Neural cell (in vitro differentiated cells): Measurements from ENCODE around the gene SLC27A2.

ENCODE experiments used
- POLR2AphosphoS5 ChIP-seq: IDR thresholded peaks from 2 replicates; pipeline ENCODE4 v1.6.1; 2012
- TF ChIP-seq, protein P1 (sequence below): IDR thresholded peaks from 2 replicates; pipeline ENCODE4 v1.6.1; 2012; ENCODE audit warnings: borderline replicate concordance
- TF ChIP-seq, protein P2 (sequence below): fragments of 450-650 bp; IDR thresholded peaks from 2 replicates; pipeline ENCODE4 v1.5.1; 2014; ENCODE audit warnings: antibody characterized with exemption, mild to moderate bottlenecking, moderate library complexity; ENCODE audit not compliant: poor library complexity, severe bottlenecking

DNA sequence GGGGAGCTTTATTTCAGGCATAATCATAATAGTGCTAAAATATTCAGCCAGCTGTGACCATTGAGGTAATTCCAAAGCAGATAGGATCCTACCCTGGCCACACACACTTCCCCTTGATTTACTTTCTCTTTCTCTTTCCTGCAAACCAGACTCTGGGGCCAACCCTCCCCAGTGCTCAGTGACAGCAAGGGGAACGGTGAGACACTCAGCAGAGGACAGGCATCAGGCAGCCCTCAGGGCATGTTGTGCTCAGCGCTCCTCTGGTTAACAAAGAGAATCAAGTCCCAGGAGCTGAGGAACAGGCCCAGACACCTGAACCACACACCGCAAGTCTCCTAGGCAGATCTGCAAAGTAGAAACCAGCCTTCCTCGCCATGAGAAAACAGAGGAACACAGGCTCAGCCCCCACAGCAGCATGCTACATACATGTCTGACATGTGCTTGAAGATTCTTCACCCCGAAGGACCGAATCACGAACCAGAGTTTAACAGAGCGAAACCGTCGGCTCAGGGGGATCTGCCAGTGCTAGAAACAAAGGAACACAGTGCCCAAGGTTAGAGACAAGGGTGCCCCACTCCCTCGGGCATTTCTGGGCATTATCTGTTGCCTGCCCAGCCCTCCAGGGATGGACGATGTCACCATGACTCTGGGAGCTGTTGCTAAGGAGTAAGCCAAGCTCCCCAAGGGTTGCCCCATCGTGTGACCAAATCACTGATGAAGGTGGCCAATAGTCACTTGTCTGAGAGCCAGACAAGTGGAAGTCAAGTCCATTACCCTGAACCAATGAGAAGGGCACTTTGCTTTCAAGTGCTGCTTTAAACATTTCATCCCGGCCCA, 66.0 kb downstream of the SLC27A2 start:
- TF ChIP-seq, protein P1, sequence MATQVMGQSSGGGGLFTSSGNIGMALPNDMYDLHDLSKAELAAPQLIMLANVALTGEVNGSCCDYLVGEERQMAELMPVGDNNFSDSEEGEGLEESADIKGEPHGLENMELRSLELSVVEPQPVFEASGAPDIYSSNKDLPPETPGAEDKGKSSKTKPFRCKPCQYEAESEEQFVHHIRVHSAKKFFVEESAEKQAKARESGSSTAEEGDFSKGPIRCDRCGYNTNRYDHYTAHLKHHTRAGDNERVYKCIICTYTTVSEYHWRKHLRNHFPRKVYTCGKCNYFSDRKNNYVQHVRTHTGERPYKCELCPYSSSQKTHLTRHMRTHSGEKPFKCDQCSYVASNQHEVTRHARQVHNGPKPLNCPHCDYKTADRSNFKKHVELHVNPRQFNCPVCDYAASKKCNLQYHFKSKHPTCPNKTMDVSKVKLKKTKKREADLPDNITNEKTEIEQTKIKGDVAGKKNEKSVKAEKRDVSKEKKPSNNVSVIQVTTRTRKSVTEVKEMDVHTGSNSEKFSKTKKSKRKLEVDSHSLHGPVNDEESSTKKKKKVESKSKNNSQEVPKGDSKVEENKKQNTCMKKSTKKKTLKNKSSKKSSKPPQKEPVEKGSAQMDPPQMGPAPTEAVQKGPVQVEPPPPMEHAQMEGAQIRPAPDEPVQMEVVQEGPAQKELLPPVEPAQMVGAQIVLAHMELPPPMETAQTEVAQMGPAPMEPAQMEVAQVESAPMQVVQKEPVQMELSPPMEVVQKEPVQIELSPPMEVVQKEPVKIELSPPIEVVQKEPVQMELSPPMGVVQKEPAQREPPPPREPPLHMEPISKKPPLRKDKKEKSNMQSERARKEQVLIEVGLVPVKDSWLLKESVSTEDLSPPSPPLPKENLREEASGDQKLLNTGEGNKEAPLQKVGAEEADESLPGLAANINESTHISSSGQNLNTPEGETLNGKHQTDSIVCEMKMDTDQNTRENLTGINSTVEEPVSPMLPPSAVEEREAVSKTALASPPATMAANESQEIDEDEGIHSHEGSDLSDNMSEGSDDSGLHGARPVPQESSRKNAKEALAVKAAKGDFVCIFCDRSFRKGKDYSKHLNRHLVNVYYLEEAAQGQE = no peak
- TF ChIP-seq, protein P2, sequence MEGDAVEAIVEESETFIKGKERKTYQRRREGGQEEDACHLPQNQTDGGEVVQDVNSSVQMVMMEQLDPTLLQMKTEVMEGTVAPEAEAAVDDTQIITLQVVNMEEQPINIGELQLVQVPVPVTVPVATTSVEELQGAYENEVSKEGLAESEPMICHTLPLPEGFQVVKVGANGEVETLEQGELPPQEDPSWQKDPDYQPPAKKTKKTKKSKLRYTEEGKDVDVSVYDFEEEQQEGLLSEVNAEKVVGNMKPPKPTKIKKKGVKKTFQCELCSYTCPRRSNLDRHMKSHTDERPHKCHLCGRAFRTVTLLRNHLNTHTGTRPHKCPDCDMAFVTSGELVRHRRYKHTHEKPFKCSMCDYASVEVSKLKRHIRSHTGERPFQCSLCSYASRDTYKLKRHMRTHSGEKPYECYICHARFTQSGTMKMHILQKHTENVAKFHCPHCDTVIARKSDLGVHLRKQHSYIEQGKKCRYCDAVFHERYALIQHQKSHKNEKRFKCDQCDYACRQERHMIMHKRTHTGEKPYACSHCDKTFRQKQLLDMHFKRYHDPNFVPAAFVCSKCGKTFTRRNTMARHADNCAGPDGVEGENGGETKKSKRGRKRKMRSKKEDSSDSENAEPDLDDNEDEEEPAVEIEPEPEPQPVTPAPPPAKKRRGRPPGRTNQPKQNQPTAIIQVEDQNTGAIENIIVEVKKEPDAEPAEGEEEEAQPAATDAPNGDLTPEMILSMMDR = no peak
- no peak for TF ChIP-seq POLR2AphosphoS5
